ENCODE data around the gene C17orf50. TPM values are rescaled to one million over a fixed set of nuclear protein-coding genes. Genes with fewer than 3 reads are reported as not detected.

C17orf50 gene
- total RNA-seq, 1 donor from 2014 or later = not detected

DNA sequence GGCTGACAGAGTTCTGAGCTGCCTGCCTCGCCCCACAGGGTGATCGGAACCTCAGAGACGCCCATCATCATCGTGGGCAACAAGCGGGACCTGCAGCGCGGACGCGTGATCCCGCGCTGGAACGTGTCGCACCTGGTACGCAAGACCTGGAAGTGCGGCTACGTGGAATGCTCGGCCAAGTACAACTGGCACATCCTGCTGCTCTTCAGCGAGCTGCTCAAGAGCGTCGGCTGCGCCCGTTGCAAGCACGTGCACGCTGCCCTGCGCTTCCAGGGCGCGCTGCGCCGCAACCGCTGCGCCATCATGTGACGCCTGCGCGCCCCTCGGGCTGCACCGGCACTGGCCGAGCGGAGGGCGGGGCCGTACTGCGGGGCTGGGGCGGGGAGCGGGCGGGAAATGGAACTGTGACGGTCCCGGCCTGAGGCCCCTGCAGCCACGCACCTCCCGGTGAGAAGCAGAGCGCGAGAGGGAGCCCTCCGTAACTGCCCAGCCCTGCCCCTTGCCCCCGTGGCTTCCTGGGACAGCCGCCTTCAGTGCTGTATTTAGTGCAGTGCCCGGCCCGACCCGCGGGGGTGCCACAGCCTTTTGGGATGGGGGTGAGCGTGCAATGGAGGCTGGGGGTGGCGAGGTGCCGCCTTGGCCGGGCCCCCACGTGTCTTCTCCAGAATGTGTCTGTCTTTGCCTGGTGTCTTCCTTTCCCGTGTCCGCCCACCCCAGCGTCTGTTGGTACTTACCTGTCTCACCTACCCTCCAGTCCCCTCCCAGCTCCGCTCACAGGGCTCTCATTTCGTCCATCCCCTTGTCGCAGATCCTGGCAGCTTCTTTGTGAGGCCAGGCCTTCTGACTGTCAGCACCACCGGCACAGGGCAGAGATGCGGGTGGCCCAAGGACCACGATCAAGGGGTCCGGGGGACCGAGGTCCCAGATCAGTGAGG is 19.4 kb upstream of the C17orf50 start:
- H3K4me1 ChIP-seq = peaks cover 8% of the 10 kb centered on the region
- H3K36me3 ChIP-seq = no peaks in the 10 kb centered on the region
- DNase-seq (no peak), ATAC-seq (peak; percentile 51)
- no peaks in the 10 kb centered on the region for H3K9me3 ChIP-seq
- intact Hi-C loops (cut with DNase I) = loop anchor here (10.0 kb wide), 1 partner anchor 126 kb away; no protein-coding TSS in a partner anchor
- H3K27me3 ChIP-seq = peaks cover 44% of the 10 kb centered on the region
- no peak overlapping the region for H3K27ac ChIP-seq
- peak overlapping the region; percentile 21 for H3K4me3 ChIP-seq
- TF ChIP-seq, protein P1, sequence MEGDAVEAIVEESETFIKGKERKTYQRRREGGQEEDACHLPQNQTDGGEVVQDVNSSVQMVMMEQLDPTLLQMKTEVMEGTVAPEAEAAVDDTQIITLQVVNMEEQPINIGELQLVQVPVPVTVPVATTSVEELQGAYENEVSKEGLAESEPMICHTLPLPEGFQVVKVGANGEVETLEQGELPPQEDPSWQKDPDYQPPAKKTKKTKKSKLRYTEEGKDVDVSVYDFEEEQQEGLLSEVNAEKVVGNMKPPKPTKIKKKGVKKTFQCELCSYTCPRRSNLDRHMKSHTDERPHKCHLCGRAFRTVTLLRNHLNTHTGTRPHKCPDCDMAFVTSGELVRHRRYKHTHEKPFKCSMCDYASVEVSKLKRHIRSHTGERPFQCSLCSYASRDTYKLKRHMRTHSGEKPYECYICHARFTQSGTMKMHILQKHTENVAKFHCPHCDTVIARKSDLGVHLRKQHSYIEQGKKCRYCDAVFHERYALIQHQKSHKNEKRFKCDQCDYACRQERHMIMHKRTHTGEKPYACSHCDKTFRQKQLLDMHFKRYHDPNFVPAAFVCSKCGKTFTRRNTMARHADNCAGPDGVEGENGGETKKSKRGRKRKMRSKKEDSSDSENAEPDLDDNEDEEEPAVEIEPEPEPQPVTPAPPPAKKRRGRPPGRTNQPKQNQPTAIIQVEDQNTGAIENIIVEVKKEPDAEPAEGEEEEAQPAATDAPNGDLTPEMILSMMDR (IDR thresholded peaks at IDR 0.05) = no peak

DNA sequence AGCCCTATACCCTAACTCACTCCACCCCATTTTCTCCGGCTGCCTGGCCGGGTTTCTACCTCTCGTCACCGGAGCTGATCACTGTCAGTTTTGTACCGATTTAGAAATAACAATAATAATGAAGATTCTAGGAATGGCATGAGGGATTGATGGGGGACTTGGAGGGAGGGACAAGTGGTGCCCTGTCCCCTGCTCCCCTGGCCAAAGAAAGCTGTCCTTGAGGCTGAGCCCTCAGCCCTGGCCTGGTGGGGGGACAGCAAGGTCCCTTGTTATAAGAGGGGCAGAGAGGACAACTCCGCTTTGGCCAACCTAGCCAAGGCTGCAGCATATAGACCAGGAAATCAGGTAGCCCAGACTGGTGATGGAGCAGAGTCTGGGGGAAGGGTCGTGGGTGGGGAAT is 18.2 kb upstream of the C17orf50 start:
- ATAC-seq (no peak), DNase-seq (no peak)
- Histone ChIP-seq H3K27me3 (peaks cover 44% of the 10 kb centered on the region), H3K4me1 (peaks cover 8% of the 10 kb centered on the region), H3K4me3 (no peak overlapping the region), H3K27ac (no peak overlapping the region), H3K36me3 (no peaks in the 10 kb centered on the region), H3K9me3 (no peaks in the 10 kb centered on the region)
- intact Hi-C loops (cut with DNase I) = loop anchor here (10.0 kb wide), 1 partner anchor 128 kb away; no protein-coding TSS in a partner anchor
- TF ChIP-seq, protein P1 (IDR thresholded peaks at IDR 0.05) = no peak

DNA sequence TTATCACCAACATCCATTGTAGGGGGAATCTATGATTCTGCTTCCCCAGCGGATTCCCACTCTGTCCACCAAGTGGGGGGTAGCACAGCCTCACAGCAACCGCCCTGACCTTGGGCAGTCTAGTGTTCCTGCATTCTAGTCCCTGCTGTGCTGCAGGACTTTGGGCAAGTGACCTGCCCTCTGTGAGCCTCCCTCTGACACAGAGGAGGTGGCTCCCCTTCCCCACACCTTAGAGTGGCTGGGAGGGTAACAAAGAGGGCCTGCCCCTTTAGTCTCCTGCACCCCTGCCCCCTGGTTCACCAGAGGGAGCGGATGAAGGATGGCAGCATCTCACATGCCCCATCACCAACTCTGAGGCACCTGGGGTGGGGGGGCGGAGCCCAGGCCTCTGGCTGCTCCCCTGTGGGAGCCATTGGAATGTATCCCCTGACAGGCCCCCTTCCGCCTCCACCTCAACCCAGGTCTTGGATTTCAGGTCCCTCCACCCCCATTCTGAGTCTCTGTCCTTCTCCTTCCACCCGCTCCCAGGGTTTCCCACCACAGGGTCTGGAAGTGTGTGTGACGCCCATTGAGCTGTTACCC is 17.7 kb upstream of the C17orf50 start:
- ATAC-seq (no peak), DNase-seq (peak; percentile 45)
- H3K27ac ChIP-seq = no peak overlapping the region
- no peaks in the 10 kb centered on the region for H3K36me3 ChIP-seq
- H3K9me3 ChIP-seq = no peaks in the 10 kb centered on the region
- H3K27me3 ChIP-seq = peaks cover 47% of the 10 kb centered on the region
- TF ChIP-seq, protein P1 (IDR thresholded peaks at IDR 0.05) = no peak
- H3K4me1 ChIP-seq = peaks cover 8% of the 10 kb centered on the region
- intact Hi-C loops (cut with DNase I) = loop anchor here (10.0 kb wide), 1 partner anchor 128 kb away; no protein-coding TSS in a partner anchor
- H3K4me3 ChIP-seq = no peak overlapping the region

DNA sequence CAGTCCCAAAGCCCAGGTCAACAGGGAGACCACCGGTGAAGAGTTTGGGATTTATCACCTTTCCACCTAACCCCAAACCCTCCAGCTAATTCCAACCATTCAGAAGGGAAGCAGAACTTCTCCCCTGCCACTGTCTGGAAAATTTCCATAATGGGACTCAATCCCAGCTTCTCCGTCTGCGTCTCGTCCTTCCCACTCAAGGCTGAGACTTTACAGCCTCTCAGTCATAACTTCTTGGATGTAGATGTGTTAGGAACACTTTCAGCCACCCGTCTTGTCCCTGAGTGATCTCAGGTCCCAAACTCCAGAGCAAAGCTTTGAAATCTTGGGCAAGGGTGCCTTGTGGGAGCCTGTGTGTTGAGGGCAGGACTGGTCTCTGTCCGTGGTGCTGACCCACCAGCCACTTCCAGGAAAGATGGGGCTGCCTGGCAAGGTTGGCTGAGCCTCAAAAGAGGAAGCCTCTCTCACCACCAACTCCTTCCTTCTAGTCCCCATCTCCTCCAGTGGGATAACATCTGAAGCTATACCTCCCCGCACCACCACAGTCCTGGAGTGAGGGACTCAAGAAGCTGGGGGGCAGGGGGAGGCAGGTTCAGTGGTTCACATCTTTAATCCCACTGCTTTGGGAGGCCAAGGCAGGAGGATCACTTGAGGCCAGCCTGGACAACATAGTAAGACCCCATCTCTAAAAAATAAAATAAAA is 16.9 kb upstream of the C17orf50 start:
- DNase-seq (peak; percentile 20), ATAC-seq (no peak)
- H3K27me3 ChIP-seq = peaks cover 55% of the 10 kb centered on the region
- intact Hi-C loops (cut with DNase I) = loop anchor here (10.0 kb wide), 1 partner anchor 129 kb away; no protein-coding TSS in a partner anchor
- H3K27ac ChIP-seq = no peak overlapping the region
- H3K4me3 ChIP-seq = no peak overlapping the region
- H3K4me1 ChIP-seq = peaks cover 8% of the 10 kb centered on the region
- TF ChIP-seq, protein P1 (IDR thresholded peaks at IDR 0.05) = no peak
- no peaks in the 10 kb centered on the region for H3K36me3 ChIP-seq
- H3K9me3 ChIP-seq = no peaks in the 10 kb centered on the region

DNA sequence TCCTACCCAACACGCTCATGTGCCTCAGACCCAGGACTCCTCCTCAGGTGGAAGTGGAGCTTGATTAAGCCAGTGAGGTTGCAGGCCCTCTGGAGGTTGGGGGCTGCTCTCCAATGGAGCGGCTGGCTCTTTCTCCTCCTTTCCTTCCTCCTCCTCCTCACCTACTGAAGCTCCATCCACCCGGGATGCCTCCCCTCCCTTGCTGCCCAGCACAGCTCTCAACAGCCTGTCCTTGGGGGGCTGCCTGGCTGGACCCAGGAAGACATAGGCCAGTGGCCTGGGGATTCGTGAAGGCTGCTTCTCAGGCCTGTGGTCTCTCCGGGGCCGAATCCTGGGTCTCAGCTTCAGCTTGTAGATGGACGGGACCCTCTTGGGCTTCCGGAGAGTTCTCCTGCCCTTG is 15.9 kb upstream of the C17orf50 start:
- no peak overlapping the region for H3K27ac ChIP-seq
- DNase-seq (no peak), ATAC-seq (no peak)
- peaks cover 8% of the 10 kb centered on the region for H3K4me1 ChIP-seq
- peaks cover 61% of the 10 kb centered on the region for H3K27me3 ChIP-seq
- TF ChIP-seq, protein P1 (IDR thresholded peaks at IDR 0.05) = no peak
- no peak overlapping the region for H3K4me3 ChIP-seq
- H3K36me3 ChIP-seq = no peaks in the 10 kb centered on the region
- H3K9me3 ChIP-seq = no peaks in the 10 kb centered on the region
- intact Hi-C loops (cut with DNase I) = loop anchor here (5.0 to 10.0 kb wide), 2 partner anchors 130 to 573 kb away; no protein-coding TSS in a partner anchor
